ENCODE results near the gene TP53RK.

TP53RK gene

GRCh38 chr20:46660487-46660886 is 28.8 kb downstream of the TP53RK start:
- in situ Hi-C loops (cut with HindIII; ENCODE audit: low pct_unique_long_range_greater_than_20kb, low sequenced_read_pairs) = no loop called here
- TF ChIP-seq JUND (IDR thresholded peaks at IDR 0.05; ENCODE audit: low read depth) = no peak
- no peak for DNase-seq (ENCODE audit: low read depth in 1 of 2, low spot score in 1 of 2)

- no peak for DNase-seq (ENCODE audit: low read depth in 1 of 2, low spot score in 1 of 2)
- TF ChIP-seq JUND (IDR thresholded peaks at IDR 0.05; ENCODE audit: low read depth) = no peak
- in situ Hi-C loops (cut with HindIII; ENCODE audit: low pct_unique_long_range_greater_than_20kb, low sequenced_read_pairs) = no loop called here
Observed at GRCh38 chr20:46657618-46658017, 31.6 kb downstream of the TP53RK start.

GRCh38 chr20:46657137-46657536 is 32.1 kb downstream of the TP53RK start:
- TF ChIP-seq JUND (IDR thresholded peaks at IDR 0.05; ENCODE audit: low read depth) = no peak
- in situ Hi-C loops (cut with HindIII; ENCODE audit: low pct_unique_long_range_greater_than_20kb, low sequenced_read_pairs) = no loop called here
- no peak for DNase-seq (ENCODE audit: low read depth in 1 of 2, low spot score in 1 of 2)

GRCh38 chr20:46652699-46653098 is 36.5 kb downstream of the TP53RK start:
- in situ Hi-C loops (cut with HindIII; ENCODE audit: low pct_unique_long_range_greater_than_20kb, low sequenced_read_pairs) = no loop called here
- no peak for TF ChIP-seq JUND (IDR thresholded peaks at IDR 0.05; ENCODE audit: low read depth)
- no peak for DNase-seq (ENCODE audit: low read depth in 1 of 2, low spot score in 1 of 2)

- TF ChIP-seq JUND (IDR thresholded peaks at IDR 0.05; ENCODE audit: low read depth) = no peak
- in situ Hi-C loops (cut with HindIII; ENCODE audit: low pct_unique_long_range_greater_than_20kb, low sequenced_read_pairs) = no loop called here
- no peak for DNase-seq (ENCODE audit: low read depth in 1 of 2, low spot score in 1 of 2)
Observed at GRCh38 chr20:46651091-46651962, 37.9 kb downstream of the TP53RK start, which contains the start of gene SLC13A3. SLC13A3 (minus strand) TSS chr20:46651459; CDS start chr20:46651421, 38 bp downstream.

GRCh38 chr20:46650575-46651090 is 38.6 kb downstream of the TP53RK start:
- DNase-seq (ENCODE audit: low read depth in 1 of 2, low spot score in 1 of 2) = no peak
- no peak for TF ChIP-seq JUND (IDR thresholded peaks at IDR 0.05; ENCODE audit: low read depth)
- in situ Hi-C loops (cut with HindIII; ENCODE audit: low pct_unique_long_range_greater_than_20kb, low sequenced_read_pairs) = no loop called here

GRCh38 chr20:46649965-46650542 is 39.2 kb downstream of the TP53RK start:
- in situ Hi-C loops (cut with HindIII; ENCODE audit: low pct_unique_long_range_greater_than_20kb, low sequenced_read_pairs) = no loop called here
- no peak for TF ChIP-seq JUND (IDR thresholded peaks at IDR 0.05; ENCODE audit: low read depth)
- no peak for DNase-seq (ENCODE audit: low read depth in 1 of 2, low spot score in 1 of 2)

- no peak for DNase-seq (ENCODE audit: low read depth in 1 of 2, low spot score in 1 of 2)
- in situ Hi-C loops (cut with HindIII; ENCODE audit: low pct_unique_long_range_greater_than_20kb, low sequenced_read_pairs) = no loop called here
- TF ChIP-seq JUND (IDR thresholded peaks at IDR 0.05; ENCODE audit: low read depth) = no peak
Observed at GRCh38 chr20:46649650-46649949, 39.6 kb downstream of the TP53RK start.

GRCh38 chr20:46648903-46649649 is 40.2 kb downstream of the TP53RK start:
- in situ Hi-C loops (cut with HindIII; ENCODE audit: low pct_unique_long_range_greater_than_20kb, low sequenced_read_pairs) = no loop called here
- TF ChIP-seq JUND (IDR thresholded peaks at IDR 0.05; ENCODE audit: low read depth) = no peak
- peak; percentile 23 to 34 for DNase-seq (ENCODE audit: low read depth in 1 of 2, low spot score in 1 of 2)

- DNase-seq (ENCODE audit: low read depth in 1 of 2, low spot score in 1 of 2) = no peak
- TF ChIP-seq JUND (IDR thresholded peaks at IDR 0.05; ENCODE audit: low read depth) = no peak
- in situ Hi-C loops (cut with HindIII; ENCODE audit: low pct_unique_long_range_greater_than_20kb, low sequenced_read_pairs) = no loop called here
Observed at GRCh38 chr20:46647469-46647868, 41.8 kb downstream of the TP53RK start.

- in situ Hi-C loops (cut with HindIII; ENCODE audit: low pct_unique_long_range_greater_than_20kb, low sequenced_read_pairs) = no loop called here
- no peak for DNase-seq (ENCODE audit: low read depth in 1 of 2, low spot score in 1 of 2)
- no peak for TF ChIP-seq JUND (IDR thresholded peaks at IDR 0.05; ENCODE audit: low read depth)
Observed at GRCh38 chr20:46646659-46647380, 42.4 kb downstream of the TP53RK start.

- in situ Hi-C loops (cut with HindIII; ENCODE audit: low pct_unique_long_range_greater_than_20kb, low sequenced_read_pairs) = no loop called here
- DNase-seq (ENCODE audit: low read depth in 1 of 2, low spot score in 1 of 2) = no peak
- TF ChIP-seq JUND (IDR thresholded peaks at IDR 0.05; ENCODE audit: low read depth) = no peak
Observed at GRCh38 chr20:46646122-46646521, 43.1 kb downstream of the TP53RK start.
